SK-N-SH treated with all-trans-retinoic acid at 6 μM for 48 hours (cell line): ENCODE measurements around the gene TP53AIP1.

Experiments used
- ATAC-seq: fragments of 200-7000 bp; cut with Tn5 transposase; 3 replicates; pipeline ENCODE4 v1.9.1; 2020; ENCODE audit warnings: mild to moderate bottlenecking, moderate library complexity
- BACH2 ChIP-seq: fragments of 250-450 bp; sonication (Bioruptor Pico); IDR thresholded peaks from 2 replicates; pipeline ENCODE4 v1.9.0; 2021; ENCODE audit warnings: mild to moderate bottlenecking, borderline replicate concordance
- CREB5 ChIP-seq: fragments of 250-450 bp; sonication (Bioruptor Pico); IDR thresholded peaks from 2 replicates; pipeline ENCODE4 v1.5.1; 2020; ENCODE audit warnings: low read depth, mild to moderate bottlenecking, moderate library complexity
- CSDC2 ChIP-seq: fragments of 250-450 bp; sonication (Bioruptor Pico); IDR thresholded peaks from 2 replicates; pipeline ENCODE4 v1.5.0; 2020; ENCODE audit warnings: mild to moderate bottlenecking, moderate library complexity
- GLIS3 ChIP-seq: fragments of 250-450 bp; sonication (Bioruptor Pico); IDR thresholded peaks from 2 replicates; pipeline ENCODE4 v1.5.0; 2020; ENCODE audit warnings: mild to moderate bottlenecking, moderate library complexity
- ISL1 ChIP-seq: fragments of 250-450 bp; sonication (Bioruptor Pico); IDR thresholded peaks from 2 replicates; pipeline ENCODE4 v2.1.2; 2022; ENCODE audit warnings: mild to moderate bottlenecking, moderate library complexity
- OSR1 ChIP-seq: fragments of 250-450 bp; sonication (Bioruptor Pico); IDR thresholded peaks from 2 replicates; pipeline ENCODE4 v1.8.0; 2022; ENCODE audit warnings: moderate library complexity, mild to moderate bottlenecking, inconsistent platforms
- PATZ1 ChIP-seq: fragments of 250-450 bp; sonication (Bioruptor Pico); IDR thresholded peaks from 2 replicates; pipeline ENCODE4 v1.8.0; 2020; ENCODE audit warnings: mild to moderate bottlenecking, moderate library complexity, borderline replicate concordance
- PPARA ChIP-seq: fragments of 250-450 bp; sonication (Bioruptor Pico); IDR thresholded peaks from 2 replicates; pipeline ENCODE4 v1.5.0; 2020; ENCODE audit warnings: mild to moderate bottlenecking, borderline replicate concordance
- RARB ChIP-seq: fragments of 250-450 bp; sonication (Bioruptor Pico); IDR thresholded peaks from 2 replicates; pipeline ENCODE4 v1.8.0; 2021; ENCODE audit warnings: mild to moderate bottlenecking, moderate library complexity
- SNAI2 ChIP-seq: fragments of 250-450 bp; sonication (Bioruptor Pico); IDR thresholded peaks from 2 replicates; pipeline ENCODE4 v1.5.0; 2020; ENCODE audit warnings: mild to moderate bottlenecking, moderate library complexity
- TCF4 ChIP-seq: fragments of 250-450 bp; sonication (Bioruptor Pico); IDR thresholded peaks from 2 replicates; pipeline ENCODE4 v1.8.0; 2021; ENCODE audit warnings: mild to moderate bottlenecking, moderate library complexity, borderline replicate concordance
- TOX ChIP-seq: fragments of 250-450 bp; sonication (Bioruptor Pico); IDR thresholded peaks from 2 replicates; pipeline ENCODE4 v1.8.0; 2021; ENCODE audit warnings: mild to moderate bottlenecking, moderate library complexity, borderline replicate concordance
- ZFP3 ChIP-seq: fragments of 250-450 bp; sonication (Bioruptor Pico); IDR thresholded peaks from 2 replicates; pipeline ENCODE4 v1.5.0; 2020; ENCODE audit warnings: mild to moderate bottlenecking, moderate library complexity
- ZFP30 ChIP-seq: fragments of 450-650 bp; formaldehyde crosslinking; IDR thresholded peaks from 2 replicates; pipeline ENCODE4 v1.5.0; 2022; ENCODE audit warnings: mild to moderate bottlenecking, moderate library complexity
- ZNF70 ChIP-seq: fragments of 450-650 bp; formaldehyde crosslinking; IDR thresholded peaks from 2 replicates; pipeline ENCODE4 v1.5.0; 2020; ENCODE audit warnings: mild to moderate bottlenecking, moderate library complexity
- ZNF8 ChIP-seq: fragments of 450-650 bp; formaldehyde crosslinking; IDR thresholded peaks from 2 replicates; pipeline ENCODE4 v1.5.0; 2020; ENCODE audit warnings: mild to moderate bottlenecking, moderate library complexity
- TF ChIP-seq, protein P1 (sequence below): fragments of 250-450 bp; sonication (Bioruptor Pico); IDR thresholded peaks from 2 replicates; pipeline ENCODE4 v1.5.1; 2021; ENCODE audit warnings: mild to moderate bottlenecking, moderate library complexity
- TF ChIP-seq, protein P2 (sequence below): fragments of 250-450 bp; sonication (Bioruptor Pico); IDR thresholded peaks from 2 replicates; pipeline ENCODE4 v1.8.0; 2021; ENCODE audit warnings: low read depth, mild to moderate bottlenecking, moderate library complexity, borderline replicate concordance
- TF ChIP-seq, protein P3 (sequence below): fragments of 250-450 bp; sonication (Bioruptor Pico); IDR thresholded peaks from 2 replicates; pipeline ENCODE4 v1.5.0; 2020; ENCODE audit warnings: mild to moderate bottlenecking, moderate library complexity

Gene TP53AIP1

GRCh38 chr11:128933481-128934178 is 9.0 kb downstream of the TP53AIP1 start:
- no peak for ATAC-seq
- TF ChIP-seq CREB5 (CRISPR knock-in tag) = no peak
- TF ChIP-seq ZFP30 = no peak
- peak; percentile 25; the same call in 1 of the 2 replicates for TF ChIP-seq TCF4 (CRISPR knock-in tag)

DNA sequence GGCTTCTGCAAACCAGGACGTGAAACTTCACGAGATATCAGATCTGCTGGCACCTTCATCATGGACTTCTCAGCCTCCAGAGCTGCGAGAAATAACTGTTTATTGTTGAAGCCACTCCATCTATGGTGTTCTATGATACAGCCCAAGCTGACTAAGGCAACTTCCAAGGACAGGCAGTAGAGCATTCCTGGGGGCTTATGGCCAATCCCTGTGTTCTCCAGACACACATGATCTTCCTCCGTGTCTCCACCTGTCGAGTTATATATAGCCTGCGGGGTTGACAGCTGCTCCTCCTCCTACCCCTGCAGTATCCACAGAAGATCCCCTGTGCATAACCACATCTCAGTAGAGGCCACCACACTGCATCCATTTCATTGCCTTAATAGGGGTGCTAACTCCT is 11.0 kb downstream of the TP53AIP1 start:
- ATAC-seq = no peak
- TF ChIP-seq ZNF8 (CRISPR knock-in tag) (no peak), SNAI2 (no peak), OSR1 (CRISPR knock-in tag) (no peak), TCF4 (CRISPR knock-in tag) (no peak), TOX (CRISPR knock-in tag) (no peak), CSDC2 (CRISPR knock-in tag) (no peak)
- TF ChIP-seq, protein P1, sequence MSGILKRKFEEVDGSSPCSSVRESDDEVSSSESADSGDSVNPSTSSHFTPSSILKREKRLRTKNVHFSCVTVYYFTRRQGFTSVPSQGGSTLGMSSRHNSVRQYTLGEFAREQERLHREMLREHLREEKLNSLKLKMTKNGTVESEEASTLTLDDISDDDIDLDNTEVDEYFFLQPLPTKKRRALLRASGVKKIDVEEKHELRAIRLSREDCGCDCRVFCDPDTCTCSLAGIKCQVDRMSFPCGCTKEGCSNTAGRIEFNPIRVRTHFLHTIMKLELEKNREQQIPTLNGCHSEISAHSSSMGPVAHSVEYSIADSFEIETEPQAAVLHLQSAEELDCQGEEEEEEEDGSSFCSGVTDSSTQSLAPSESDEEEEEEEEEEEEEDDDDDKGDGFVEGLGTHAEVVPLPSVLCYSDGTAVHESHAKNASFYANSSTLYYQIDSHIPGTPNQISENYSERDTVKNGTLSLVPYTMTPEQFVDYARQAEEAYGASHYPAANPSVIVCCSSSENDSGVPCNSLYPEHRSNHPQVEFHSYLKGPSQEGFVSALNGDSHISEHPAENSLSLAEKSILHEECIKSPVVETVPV (CRISPR knock-in tag) = no peak
- TF ChIP-seq, protein P2, sequence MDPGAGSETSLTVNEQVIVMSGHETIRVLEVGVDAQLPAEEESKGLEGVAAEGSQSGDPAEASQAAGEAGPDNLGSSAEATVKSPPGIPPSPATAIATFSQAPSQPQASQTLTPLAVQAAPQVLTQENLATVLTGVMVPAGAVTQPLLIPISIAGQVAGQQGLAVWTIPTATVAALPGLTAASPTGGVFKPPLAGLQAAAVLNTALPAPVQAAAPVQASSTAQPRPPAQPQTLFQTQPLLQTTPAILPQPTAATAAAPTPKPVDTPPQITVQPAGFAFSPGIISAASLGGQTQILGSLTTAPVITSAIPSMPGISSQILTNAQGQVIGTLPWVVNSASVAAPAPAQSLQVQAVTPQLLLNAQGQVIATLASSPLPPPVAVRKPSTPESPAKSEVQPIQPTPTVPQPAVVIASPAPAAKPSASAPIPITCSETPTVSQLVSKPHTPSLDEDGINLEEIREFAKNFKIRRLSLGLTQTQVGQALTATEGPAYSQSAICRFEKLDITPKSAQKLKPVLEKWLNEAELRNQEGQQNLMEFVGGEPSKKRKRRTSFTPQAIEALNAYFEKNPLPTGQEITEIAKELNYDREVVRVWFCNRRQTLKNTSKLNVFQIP (CRISPR knock-in tag) = no peak

- ATAC-seq = no peak
- TF ChIP-seq ISL1 (CRISPR knock-in tag) (no peak), ZNF70 (CRISPR knock-in tag) (no peak), OSR1 (CRISPR knock-in tag) (no peak), RARB (no peak)
- TF ChIP-seq, all 23 proteins: peak for 0
Measured at GRCh38 chr11:128931066-128931465, 11.6 kb downstream of the TP53AIP1 start.

DNA sequence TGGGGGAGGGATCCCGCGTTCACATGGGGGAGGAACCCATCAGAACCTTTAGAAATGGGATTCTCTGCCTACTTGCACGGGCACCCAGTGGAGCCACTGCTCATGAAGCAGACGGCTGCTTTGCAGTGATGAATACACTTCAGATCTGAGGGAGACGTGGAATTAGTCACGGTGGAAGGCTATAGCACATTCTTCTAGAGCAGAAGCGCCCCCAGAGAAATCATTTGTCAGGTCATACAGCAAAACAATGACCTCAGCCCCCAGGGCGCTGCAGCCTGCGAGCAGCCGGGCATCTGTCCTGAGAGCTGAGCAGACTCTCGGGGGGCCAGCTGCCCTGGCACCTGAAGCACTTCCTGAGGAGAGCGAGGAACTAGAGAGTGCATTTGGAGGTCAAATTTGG is 12.7 kb downstream of the TP53AIP1 start:
- TF ChIP-seq CREB5 (CRISPR knock-in tag) (no peak), CSDC2 (CRISPR knock-in tag) (no peak), TCF4 (CRISPR knock-in tag) (no peak), SNAI2 (no peak), PPARA (CRISPR knock-in tag) (no peak), TOX (CRISPR knock-in tag) (no peak), GLIS3 (CRISPR knock-in tag) (no peak), PATZ1 (CRISPR knock-in tag) (no peak), ZFP3 (no peak), OSR1 (CRISPR knock-in tag) (no peak), ZNF8 (CRISPR knock-in tag) (no peak), RARB (no peak), BACH2 (CRISPR knock-in tag) (no peak), ZFP30 (no peak)
- TF ChIP-seq, protein P2 (CRISPR knock-in tag) = no peak
- TF ChIP-seq, protein P3, sequence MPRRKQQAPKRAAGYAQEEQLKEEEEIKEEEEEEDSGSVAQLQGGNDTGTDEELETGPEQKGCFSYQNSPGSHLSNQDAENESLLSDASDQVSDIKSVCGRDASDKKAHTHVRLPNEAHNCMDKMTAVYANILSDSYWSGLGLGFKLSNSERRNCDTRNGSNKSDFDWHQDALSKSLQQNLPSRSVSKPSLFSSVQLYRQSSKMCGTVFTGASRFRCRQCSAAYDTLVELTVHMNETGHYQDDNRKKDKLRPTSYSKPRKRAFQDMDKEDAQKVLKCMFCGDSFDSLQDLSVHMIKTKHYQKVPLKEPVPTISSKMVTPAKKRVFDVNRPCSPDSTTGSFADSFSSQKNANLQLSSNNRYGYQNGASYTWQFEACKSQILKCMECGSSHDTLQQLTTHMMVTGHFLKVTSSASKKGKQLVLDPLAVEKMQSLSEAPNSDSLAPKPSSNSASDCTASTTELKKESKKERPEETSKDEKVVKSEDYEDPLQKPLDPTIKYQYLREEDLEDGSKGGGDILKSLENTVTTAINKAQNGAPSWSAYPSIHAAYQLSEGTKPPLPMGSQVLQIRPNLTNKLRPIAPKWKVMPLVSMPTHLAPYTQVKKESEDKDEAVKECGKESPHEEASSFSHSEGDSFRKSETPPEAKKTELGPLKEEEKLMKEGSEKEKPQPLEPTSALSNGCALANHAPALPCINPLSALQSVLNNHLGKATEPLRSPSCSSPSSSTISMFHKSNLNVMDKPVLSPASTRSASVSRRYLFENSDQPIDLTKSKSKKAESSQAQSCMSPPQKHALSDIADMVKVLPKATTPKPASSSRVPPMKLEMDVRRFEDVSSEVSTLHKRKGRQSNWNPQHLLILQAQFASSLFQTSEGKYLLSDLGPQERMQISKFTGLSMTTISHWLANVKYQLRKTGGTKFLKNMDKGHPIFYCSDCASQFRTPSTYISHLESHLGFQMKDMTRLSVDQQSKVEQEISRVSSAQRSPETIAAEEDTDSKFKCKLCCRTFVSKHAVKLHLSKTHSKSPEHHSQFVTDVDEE (CRISPR knock-in tag) = no peak
- ATAC-seq = peak; percentile 28; the same call in 2 of the 3 replicates
